Measurements from ENCODE around the gene RNASEL.

- no peak for TF ChIP-seq REST (IDR thresholded peaks at IDR 0.05; ENCODE audit: insufficient read depth in 1 of 2, low read depth in 2 of 2, low read length in 2 of 2)
- TF ChIP-seq POLR2AphosphoS5 (IDR thresholded peaks at IDR 0.05; ENCODE audit: low read depth, low read length) = no peak
- no peak for TF ChIP-seq SIN3A (IDR thresholded peaks at IDR 0.05; ENCODE audit: borderline replicate concordance, insufficient read depth, low read length)
- TF ChIP-seq TAF1 (IDR thresholded peaks at IDR 0.05; ENCODE audit: borderline replicate concordance, insufficient read depth, low read length) = no peak
- no peak for TF ChIP-seq FOXP2 (optimal IDR thresholded peaks at IDR 0.05; ENCODE audit: borderline replicate concordance, extremely low read depth, extremely low read length, insufficient read depth)
Measured at GRCh38 chr1:182561456-182561855, 27.6 kb downstream of the RNASEL start.
